ENCODE measurements around the gene KCTD20.
"Not testable (repeated sequence)": the region's sequence is repeated elsewhere in the genome, so short reads cannot be mapped to it uniquely, and the experiment has no call there.

The KCTD20 gene

GRCh38 chr6:36469148-36469661 lies 26.4 kb downstream of the KCTD20 start:
- Histone ChIP-seq H3K4me3 (ENCODE audit: low read length in 2 of 2) (no peak overlapping the region), H3K36me3 (ENCODE audit: control insufficient read depth in 2 of 2, insufficient read depth in 2 of 2, low read length in 2 of 2) (peaks cover 5 to 15% of the 10 kb centered on the region in 2 donors), H3K27ac (ENCODE audit: low read length) (no peak overlapping the region), H3K27me3 (ENCODE audit: control insufficient read depth in 1 of 2, insufficient read depth in 2 of 2, low read length in 2 of 2) (no peaks in the 10 kb centered on the region), H3K9me3 (ENCODE audit: control insufficient read depth in 2 of 2, low read length in 2 of 2) (no peaks in the 10 kb centered on the region), H3K9ac (ENCODE audit: low read length in 2 of 2) (no peak overlapping the region), H3K4me1 (ENCODE audit: control insufficient read depth, insufficient read depth, low read length) (no peaks in the 10 kb centered on the region)

- Histone ChIP-seq H3K4me1 (ENCODE audit: control insufficient read depth, insufficient read depth, low read length) (no peaks in the 10 kb centered on the region), H3K4me3 (ENCODE audit: low read length in 2 of 2) (no peak overlapping the region), H3K27ac (ENCODE audit: low read length) (no peak overlapping the region), H3K36me3 (ENCODE audit: control insufficient read depth in 2 of 2, insufficient read depth in 2 of 2, low read length in 2 of 2) (peaks cover 5 to 15% of the 10 kb centered on the region in 2 donors), H3K9me3 (ENCODE audit: control insufficient read depth in 2 of 2, low read length in 2 of 2) (no peaks in the 10 kb centered on the region), H3K9ac (ENCODE audit: low read length in 2 of 2) (no peak overlapping the region), H3K27me3 (ENCODE audit: control insufficient read depth in 1 of 2, insufficient read depth in 2 of 2, low read length in 2 of 2) (no peaks in the 10 kb centered on the region)
These were observed 27.1 kb downstream of the KCTD20 start for GRCh38 chr6:36469946-36470345.

DNA sequence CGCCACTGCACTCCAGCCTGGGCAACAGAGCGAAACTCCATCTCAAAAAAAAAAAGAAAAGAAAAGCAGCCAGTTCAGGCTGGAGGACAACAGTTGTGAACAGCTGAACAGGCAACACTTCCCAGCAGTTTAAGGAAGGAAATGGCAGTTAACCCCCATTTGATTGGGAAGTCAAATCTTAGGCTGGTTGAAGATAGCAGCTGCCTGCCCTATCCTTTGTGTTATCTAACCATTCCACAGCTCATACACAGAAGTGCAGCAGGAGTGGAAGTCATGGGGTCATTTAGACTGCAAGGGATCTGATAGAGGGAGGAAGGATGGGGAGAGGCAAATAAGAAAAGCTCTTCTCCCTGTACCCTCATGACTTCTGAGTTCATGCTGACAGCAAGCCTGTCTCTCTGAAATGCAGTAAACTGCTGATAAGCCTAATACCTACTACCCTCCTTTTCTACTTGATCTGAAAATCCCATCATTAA lies 35.3 kb downstream of the KCTD20 start:
- peaks cover 11 to 20% of the 10 kb centered on the region in 2 donors for H3K36me3 ChIP-seq (ENCODE audit: control insufficient read depth in 2 of 2, insufficient read depth in 2 of 2, low read length in 2 of 2)

DNA sequence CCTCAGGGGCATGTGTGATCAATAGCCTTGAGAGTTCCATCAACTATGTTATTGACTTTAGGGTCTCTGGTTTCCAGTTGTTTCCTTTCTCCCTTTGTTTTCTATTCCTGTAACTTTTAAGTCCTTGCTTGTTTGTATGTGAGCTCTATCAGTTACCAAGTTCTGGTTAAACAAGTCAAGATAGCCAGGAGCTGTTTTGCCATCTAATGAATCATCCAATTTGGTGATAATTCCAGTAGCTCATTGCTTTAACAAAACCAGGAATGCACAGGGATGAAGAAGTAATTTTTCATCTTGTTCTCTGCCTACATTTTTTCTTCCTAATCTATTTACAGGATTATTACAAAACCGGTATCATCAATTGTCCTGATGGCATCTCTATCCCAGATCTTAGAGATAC lies 36.5 kb downstream of the KCTD20 start:
- no peak overlapping the region for H3K9ac ChIP-seq (ENCODE audit: low read length in 2 of 2)
- H3K27ac ChIP-seq (ENCODE audit: low read length) = no peak overlapping the region
- no peak overlapping the region for H3K4me3 ChIP-seq (ENCODE audit: low read length in 2 of 2)
- H3K36me3 ChIP-seq (ENCODE audit: control insufficient read depth in 2 of 2, insufficient read depth in 2 of 2, low read length in 2 of 2) = peaks cover 11 to 20% of the 10 kb centered on the region in 2 donors
- no peaks in the 10 kb centered on the region for H3K9me3 ChIP-seq (ENCODE audit: control insufficient read depth in 2 of 2, low read length in 2 of 2)
- no peaks in the 10 kb centered on the region for H3K4me1 ChIP-seq (ENCODE audit: control insufficient read depth, insufficient read depth, low read length)
- no peaks in the 10 kb centered on the region for H3K27me3 ChIP-seq (ENCODE audit: control insufficient read depth in 1 of 2, insufficient read depth in 2 of 2, low read length in 2 of 2)

More for the DNA sequence above, 35.3 kb downstream of the KCTD20 start:
- Histone ChIP-seq H3K9me3 (ENCODE audit: control insufficient read depth in 2 of 2, low read length in 2 of 2) (no peaks in the 10 kb centered on the region), H3K27ac (ENCODE audit: low read length) (no peak overlapping the region), H3K4me3 (ENCODE audit: low read length in 2 of 2) (no peak overlapping the region), H3K27me3 (ENCODE audit: control insufficient read depth in 1 of 2, insufficient read depth in 2 of 2, low read length in 2 of 2) (no peaks in the 10 kb centered on the region), H3K4me1 (ENCODE audit: control insufficient read depth, insufficient read depth, low read length) (no peaks in the 10 kb centered on the region), H3K9ac (ENCODE audit: low read length in 2 of 2) (no peak overlapping the region)

- not testable (repeated sequence) for H3K4me1 ChIP-seq (ENCODE audit: control insufficient read depth, insufficient read depth, low read length); H3K27ac ChIP-seq (ENCODE audit: low read length); H3K9ac ChIP-seq (ENCODE audit: low read length in 2 of 2); H3K9me3 ChIP-seq (ENCODE audit: control insufficient read depth in 2 of 2, low read length in 2 of 2); H3K4me3 ChIP-seq (ENCODE audit: low read length in 2 of 2); H3K27me3 ChIP-seq (ENCODE audit: control insufficient read depth in 1 of 2, insufficient read depth in 2 of 2, low read length in 2 of 2)
- H3K36me3 ChIP-seq (ENCODE audit: control insufficient read depth in 2 of 2, insufficient read depth in 2 of 2, low read length in 2 of 2) = peaks cover 28 to 46% of the 10 kb centered on the region in 2 donors
These were observed 40.5 kb downstream of the KCTD20 start for GRCh38 chr6:36483326-36483725.

- peaks cover 5% of the 10 kb centered on the region for H3K4me1 ChIP-seq (ENCODE audit: control insufficient read depth, insufficient read depth, low read length)
- no peak overlapping the region for H3K4me3 ChIP-seq (ENCODE audit: low read length in 2 of 2)
- no peaks in the 10 kb centered on the region for H3K27me3 ChIP-seq (ENCODE audit: control insufficient read depth in 1 of 2, insufficient read depth in 2 of 2, low read length in 2 of 2)
- H3K27ac ChIP-seq (ENCODE audit: low read length) = no peak overlapping the region
- peaks cover 28 to 39% of the 10 kb centered on the region in 2 donors for H3K36me3 ChIP-seq (ENCODE audit: control insufficient read depth in 2 of 2, insufficient read depth in 2 of 2, low read length in 2 of 2)
- H3K9me3 ChIP-seq (ENCODE audit: control insufficient read depth in 2 of 2, low read length in 2 of 2) = no peaks in the 10 kb centered on the region
- H3K9ac ChIP-seq (ENCODE audit: low read length in 2 of 2) = no peak overlapping the region
These were observed 41.9 kb downstream of the KCTD20 start for GRCh38 chr6:36484736-36485135.

DNA sequence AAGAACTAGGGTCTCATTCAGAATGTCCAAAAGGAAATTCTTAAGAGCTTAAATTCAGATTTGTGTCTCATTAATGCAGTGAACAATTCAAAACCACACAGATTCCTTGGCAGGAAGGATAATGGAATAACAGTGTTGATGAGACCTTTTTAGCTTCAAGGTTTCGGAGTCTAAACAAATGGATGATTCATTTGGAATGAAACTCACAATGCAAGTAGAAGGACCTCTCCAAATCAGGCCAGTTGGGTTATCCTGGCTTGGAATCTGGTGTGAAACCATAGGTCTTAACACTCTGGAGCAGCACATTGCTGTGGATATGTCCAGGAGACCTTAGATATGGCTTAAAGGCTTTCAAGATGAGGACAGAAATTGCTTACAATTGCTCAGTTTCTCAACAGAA lies 44.9 kb downstream of the KCTD20 start:
- Histone ChIP-seq H3K36me3 (ENCODE audit: control insufficient read depth in 2 of 2, insufficient read depth in 2 of 2, low read length in 2 of 2) (peaks cover 21 to 26% of the 10 kb centered on the region in 2 donors), H3K4me1 (ENCODE audit: control insufficient read depth, insufficient read depth, low read length) (peaks cover 5% of the 10 kb centered on the region), H3K9me3 (ENCODE audit: control insufficient read depth in 2 of 2, low read length in 2 of 2) (no peaks in the 10 kb centered on the region), H3K27me3 (ENCODE audit: control insufficient read depth in 1 of 2, insufficient read depth in 2 of 2, low read length in 2 of 2) (no peaks in the 10 kb centered on the region), H3K9ac (ENCODE audit: low read length in 2 of 2) (no peak overlapping the region), H3K27ac (ENCODE audit: low read length) (no peak overlapping the region), H3K4me3 (ENCODE audit: low read length in 2 of 2) (no peak overlapping the region)

DNA sequence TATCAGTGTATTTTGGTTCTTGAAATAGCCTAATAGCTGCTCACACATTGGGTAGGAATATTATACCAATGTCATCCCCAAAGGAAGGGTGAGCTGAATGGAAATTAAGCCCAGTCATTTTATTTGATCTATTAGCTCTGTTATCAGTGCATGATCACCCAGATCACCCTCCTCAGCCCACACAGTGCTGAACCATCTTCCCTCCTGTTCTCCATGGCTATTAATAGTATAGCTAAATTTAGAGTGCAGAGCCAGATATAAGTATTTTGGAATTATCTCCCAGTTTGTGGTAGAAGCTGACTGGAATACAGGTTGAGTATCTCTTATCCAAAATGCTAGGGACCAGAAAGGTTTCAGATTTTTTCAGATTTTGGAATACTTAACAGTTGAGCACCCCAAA lies 45.4 kb downstream of the KCTD20 start:
- Histone ChIP-seq H3K4me1 (ENCODE audit: control insufficient read depth, insufficient read depth, low read length) (peaks cover 5% of the 10 kb centered on the region), H3K9me3 (ENCODE audit: control insufficient read depth in 2 of 2, low read length in 2 of 2) (no peaks in the 10 kb centered on the region), H3K36me3 (ENCODE audit: control insufficient read depth in 2 of 2, insufficient read depth in 2 of 2, low read length in 2 of 2) (peaks cover 22 to 26% of the 10 kb centered on the region in 2 donors), H3K27ac (ENCODE audit: low read length) (no peak overlapping the region), H3K4me3 (ENCODE audit: low read length in 2 of 2) (no peak overlapping the region), H3K27me3 (ENCODE audit: control insufficient read depth in 1 of 2, insufficient read depth in 2 of 2, low read length in 2 of 2) (no peaks in the 10 kb centered on the region), H3K9ac (ENCODE audit: low read length in 2 of 2) (no peak overlapping the region)

- peaks cover 5% of the 10 kb centered on the region for H3K4me1 ChIP-seq (ENCODE audit: control insufficient read depth, insufficient read depth, low read length)
- no peak overlapping the region for H3K4me3 ChIP-seq (ENCODE audit: low read length in 2 of 2)
- no peak overlapping the region for H3K9ac ChIP-seq (ENCODE audit: low read length in 2 of 2)
- H3K27me3 ChIP-seq (ENCODE audit: control insufficient read depth in 1 of 2, insufficient read depth in 2 of 2, low read length in 2 of 2) = no peaks in the 10 kb centered on the region
- no peak overlapping the region for H3K27ac ChIP-seq (ENCODE audit: low read length)
- H3K9me3 ChIP-seq (ENCODE audit: control insufficient read depth in 2 of 2, low read length in 2 of 2) = no peaks in the 10 kb centered on the region
- H3K36me3 ChIP-seq (ENCODE audit: control insufficient read depth in 2 of 2, insufficient read depth in 2 of 2, low read length in 2 of 2) = peaks cover 23 to 31% of the 10 kb centered on the region in 2 donors
These were observed 46.6 kb downstream of the KCTD20 start for GRCh38 chr6:36489426-36489825.

DNA sequence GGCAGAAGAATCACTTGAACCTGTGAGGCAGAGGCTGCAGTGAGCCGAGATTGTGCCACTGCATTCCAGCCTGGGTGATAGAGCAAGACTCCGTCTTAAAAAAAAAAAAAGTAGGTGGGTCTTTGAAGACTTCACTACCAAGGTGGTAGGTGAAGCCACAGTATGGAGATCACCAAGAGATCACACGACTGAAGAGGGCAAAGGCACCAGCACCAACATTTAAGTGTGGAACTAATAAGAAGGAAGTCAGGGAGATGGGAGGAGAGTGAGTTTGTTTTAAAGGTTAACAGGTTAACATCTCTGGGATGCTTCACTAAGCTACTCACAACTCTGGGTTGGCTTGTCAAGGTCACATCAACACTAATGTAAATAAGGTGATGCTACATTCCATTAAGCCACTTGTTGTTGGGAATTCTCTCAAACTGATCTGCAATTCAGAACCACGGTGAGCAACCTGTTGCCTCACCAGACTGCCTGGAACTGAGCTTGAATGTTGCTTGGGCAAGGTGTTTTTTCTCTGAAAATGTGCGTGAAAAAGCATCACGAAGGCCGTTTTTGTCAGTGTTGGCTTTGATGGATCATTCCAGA lies 48.7 kb downstream of the KCTD20 start:
- peaks cover 27 to 35% of the 10 kb centered on the region in 2 donors for H3K36me3 ChIP-seq (ENCODE audit: control insufficient read depth in 2 of 2, insufficient read depth in 2 of 2, low read length in 2 of 2)

GRCh38 chr6:36492092-36492491 lies 49.3 kb downstream of the KCTD20 start:
- no peaks in the 10 kb centered on the region for H3K9me3 ChIP-seq (ENCODE audit: control insufficient read depth in 2 of 2, low read length in 2 of 2)
- no peak overlapping the region for H3K9ac ChIP-seq (ENCODE audit: low read length in 2 of 2)
- no peak overlapping the region for H3K4me3 ChIP-seq (ENCODE audit: low read length in 2 of 2)
- H3K27me3 ChIP-seq (ENCODE audit: control insufficient read depth in 1 of 2, insufficient read depth in 2 of 2, low read length in 2 of 2) = no peaks in the 10 kb centered on the region
- H3K27ac ChIP-seq (ENCODE audit: low read length) = no peak overlapping the region
- peaks cover 24 to 35% of the 10 kb centered on the region in 2 donors for H3K36me3 ChIP-seq (ENCODE audit: control insufficient read depth in 2 of 2, insufficient read depth in 2 of 2, low read length in 2 of 2)
- peaks cover 5% of the 10 kb centered on the region for H3K4me1 ChIP-seq (ENCODE audit: control insufficient read depth, insufficient read depth, low read length)

More for the DNA sequence above, 48.7 kb downstream of the KCTD20 start:
- Histone ChIP-seq H3K27ac (ENCODE audit: low read length) (no peak overlapping the region), H3K4me3 (ENCODE audit: low read length in 2 of 2) (no peak overlapping the region), H3K27me3 (ENCODE audit: control insufficient read depth in 1 of 2, insufficient read depth in 2 of 2, low read length in 2 of 2) (no peaks in the 10 kb centered on the region), H3K9ac (ENCODE audit: low read length in 2 of 2) (no peak overlapping the region), H3K9me3 (ENCODE audit: control insufficient read depth in 2 of 2, low read length in 2 of 2) (no peaks in the 10 kb centered on the region), H3K4me1 (ENCODE audit: control insufficient read depth, insufficient read depth, low read length) (peaks cover 5% of the 10 kb centered on the region)
